Lower leg skin (tissue), 4 donors: ENCODE data around the gene KMT2D. TPM values are rescaled to one million over a fixed set of nuclear protein-coding genes. Genes with fewer than 3 reads are reported as not detected.
A peak's percentile ranks its signal among the peaks of the same experiment; 100 is the strongest.
"Not testable (repeated sequence)": the region's sequence is repeated elsewhere in the genome, so short reads cannot be mapped to it uniquely, and the experiment has no call there.

Source experiments
- DNase-seq, 2 donors: peaks; one replicate each; pipeline ENCODE4 v3.0.0-alpha.2; 2019; ENCODE audit warnings: low spot score in 2 of 2
- H3K4me3 ChIP-seq: fragments of 200-600 bp; sonication (generic); 2 replicates; pipeline ENCODE4 v1.5.1; 2017; ENCODE audit warnings: mild to moderate bottlenecking, low read depth; ENCODE audit not compliant: poor library complexity, severe bottlenecking
- CTCF ChIP-seq, 3 donors: fragments of 450-650 bp; IDR thresholded peaks; one replicate each; pipeline ENCODE4 v1.5.1; 2016; ENCODE audit warnings: antibody characterized with exemption in 3 of 3, mild to moderate bottlenecking in 3 of 3, moderate library complexity in 2 of 3
- POLR2A ChIP-seq, 2 donors: fragments of 450-650 bp; IDR thresholded peaks; one replicate each; pipeline ENCODE4 v1.6.1; 2016 to 2017; ENCODE audit warnings: antibody characterized with exemption in 2 of 2, mild to moderate bottlenecking in 1 of 2, moderate library complexity in 1 of 2
- WGBS, 2 donors: methylation state at CpG; one replicate each; pipeline ENCODE4 v1.1.5; 2018; 5-methylcytosine and 5-hydroxymethylcytosine counted together
- intact Hi-C: fragments of 100-400 bp; cut with DNase I; formaldehyde crosslinking; loops from one replicate; pipeline ENCODE4 v1.15.0; 2023; ENCODE audit warnings: low total_unique reads
- total RNA-seq, 4 donors: library from RNA; depleted of rRNA; stranded (reverse); fragments of >200 nt; gene quantifications; one replicate each; pipeline ENCODE4 v1.1.0, GENCODE V29; 2016

KMT2D gene
- total RNA-seq, 4 donors from 2014 or later, result 43.2 to 169 (median 79.6) TPM

- no peak overlapping the region for H3K4me3 ChIP-seq
- TF ChIP-seq CTCF (IDR thresholded peaks at IDR 0.05) (no peak), POLR2A (IDR thresholded peaks at IDR 0.05) (no peak)
These were observed 4.2 kb upstream of the KMT2D start for GRCh38 chr12:49064767-49065152.

GRCh38 chr12:49061916-49062315, 1.3 kb upstream of the KMT2D start:
- intact Hi-C loops, H3K4me3 ChIP-seq, DNase-seq: not testable (repeated sequence)
- WGBS, 2 donors, result 88% methylated on average over 17 of the region's 17 CpGs

More at GRCh38 chr12:49064767-49065152, 4.2 kb upstream of the KMT2D start:
- DNase-seq, result no peak
- 91 to 92% methylated on average over 5 of the region's 5 CpGs for WGBS, 2 donors
- intact Hi-C loops, result no loop called here

GRCh38 chr12:49061157-49061650, 610 bp upstream of the KMT2D start:
- intact Hi-C loops, result no loop called here
- DNase-seq, result no peak
- no peak for TF ChIP-seq POLR2A (IDR thresholded peaks at IDR 0.05)
- no peak for TF ChIP-seq CTCF (IDR thresholded peaks at IDR 0.05)
- WGBS, 2 donors, result 6% methylated on average over 16 of the region's 16 CpGs
- peak overlapping the region; percentile 96 for H3K4me3 ChIP-seq

- intact Hi-C loops, result no loop called here
- peak overlapping the region; percentile 96 for H3K4me3 ChIP-seq
- TF ChIP-seq POLR2A (IDR thresholded peaks at IDR 0.05) (no peak), CTCF (IDR thresholded peaks at IDR 0.05) (no peak)
- DNase-seq, result peak in 1 of 2 donors; percentile 89
- 1% methylated on average over 22 to 48 of the region's 70 CpGs for WGBS, 2 donors
These were observed 1.1 kb downstream of the KMT2D start for GRCh38 chr12:49059299-49060171.

GRCh38 chr12:49059045-49059298, 1.6 kb downstream of the KMT2D start:
- TF ChIP-seq POLR2A (IDR thresholded peaks at IDR 0.05) (no peak), CTCF (IDR thresholded peaks at IDR 0.05) (no peak)
- 0% methylated on average over 1 of the region's 1 CpG for WGBS, 2 donors
- intact Hi-C loops, result no loop called here
- no peak for DNase-seq
- H3K4me3 ChIP-seq, result peak overlapping the region; percentile 96

- 3 to 6% methylated on average over 5 of the region's 5 CpGs for WGBS, 2 donors
- intact Hi-C loops, result no loop called here
- H3K4me3 ChIP-seq, result peak overlapping the region; percentile 7
- no peak for DNase-seq
- TF ChIP-seq CTCF (IDR thresholded peaks at IDR 0.05) (no peak), POLR2A (IDR thresholded peaks at IDR 0.05) (no peak)
These were observed 2.1 kb downstream of the KMT2D start for GRCh38 chr12:49058366-49059044.
